Measurements from ENCODE around the gene GAREM1. TPM values are rescaled to one million over a fixed set of nuclear protein-coding genes. Genes with fewer than 3 reads are reported as not detected.
"Not testable (repeated sequence)": the region's sequence is repeated elsewhere in the genome, so short reads cannot be mapped to it uniquely, and the experiment has no call there.

The GAREM1 gene
- polyA plus RNA-seq, 3 donors, result 29.9 to 37.4 (median 34.2) TPM

- no peak for DNase-seq (ENCODE audit: extremely low read depth in 1 of 11, low read depth in 9 of 11, low spot score in 4 of 11)
Observed at GRCh38 chr18:32255570-32255969, 215.1 kb downstream of the GAREM1 start.

GRCh38 chr18:32252141-32252860, 218.4 kb downstream of the GAREM1 start:
- no peak for DNase-seq (ENCODE audit: extremely low read depth in 1 of 11, low read depth in 9 of 11, low spot score in 4 of 11)

GRCh38 chr18:32251466-32251865, 219.2 kb downstream of the GAREM1 start:
- DNase-seq (ENCODE audit: extremely low read depth in 1 of 11, low read depth in 9 of 11, low spot score in 4 of 11), result no peak

- DNase-seq (ENCODE audit: extremely low read depth in 1 of 11, low read depth in 9 of 11, low spot score in 4 of 11), result no peak
Observed at GRCh38 chr18:32249147-32249929, 221.3 kb downstream of the GAREM1 start.

GRCh38 chr18:32244881-32245280, 225.8 kb downstream of the GAREM1 start:
- no peak for DNase-seq (ENCODE audit: extremely low read depth in 1 of 11, low read depth in 9 of 11, low spot score in 4 of 11)

- no peak for DNase-seq (ENCODE audit: extremely low read depth in 1 of 11, low read depth in 9 of 11, low spot score in 4 of 11)
Observed at GRCh38 chr18:32243358-32243757, 227.3 kb downstream of the GAREM1 start.

- DNase-seq (ENCODE audit: extremely low read depth in 1 of 11, low read depth in 9 of 11, low spot score in 4 of 11), result no peak
Observed at GRCh38 chr18:32242395-32242794, 228.3 kb downstream of the GAREM1 start.

GRCh38 chr18:32238635-32239268, 231.9 kb downstream of the GAREM1 start:
- DNase-seq (ENCODE audit: extremely low read depth in 1 of 11, low read depth in 9 of 11, low spot score in 4 of 11), result no peak

- DNase-seq (ENCODE audit: extremely low read depth in 1 of 11, low read depth in 9 of 11, low spot score in 4 of 11), result no peak
Observed at GRCh38 chr18:32237049-32237448, 233.6 kb downstream of the GAREM1 start.

GRCh38 chr18:32233348-32233747, 237.3 kb downstream of the GAREM1 start:
- DNase-seq (ENCODE audit: extremely low read depth in 1 of 11, low read depth in 9 of 11, low spot score in 4 of 11), result not testable (repeated sequence)

- DNase-seq (ENCODE audit: extremely low read depth in 1 of 11, low read depth in 9 of 11, low spot score in 4 of 11), result no peak
Observed at GRCh38 chr18:32219431-32220018, 251.2 kb downstream of the GAREM1 start.

GRCh38 chr18:32216390-32216789, 254.3 kb downstream of the GAREM1 start:
- no peak for DNase-seq (ENCODE audit: extremely low read depth in 1 of 11, low read depth in 9 of 11, low spot score in 4 of 11)

- no peak for DNase-seq (ENCODE audit: extremely low read depth in 1 of 11, low read depth in 9 of 11, low spot score in 4 of 11)
Observed at GRCh38 chr18:32213693-32214092, 257.0 kb downstream of the GAREM1 start.

Measured in renal cortex interstitium (tissue), 11 donors.